WERI-Rb-1 (cell line): Measurements from ENCODE around the gene PSD.

Experiments used
- DNase-seq: peaks from one replicate; pipeline ENCODE4 v3.0.0-alpha.2; 2020
- H3K27ac ChIP-seq: fragments of 250-450 bp; sonication (Bioruptor Pico); 2 replicates; pipeline ENCODE4 v1.5.1; 2020; ENCODE audit warnings: mild to moderate bottlenecking, moderate library complexity
- H3K27me3 ChIP-seq: fragments of 250-450 bp; sonication (Bioruptor Pico); 2 replicates; pipeline ENCODE4 v1.5.1; 2021; ENCODE audit warnings: mild to moderate bottlenecking, low read depth, moderate library complexity; ENCODE audit not compliant: insufficient read depth, severe bottlenecking
- H3K36me3 ChIP-seq: fragments of 250-450 bp; sonication (Bioruptor Pico); 2 replicates; pipeline ENCODE4 v1.5.1; 2020; ENCODE audit warnings: mild to moderate bottlenecking, moderate library complexity
- H3K4me3 ChIP-seq: 2 replicates; pipeline ENCODE4 v1.5.1; 2011; ENCODE audit warnings: low read depth, mild to moderate bottlenecking, control low read depth, low read length
- H3K9me3 ChIP-seq: fragments of 250-450 bp; sonication (Bioruptor Pico); 2 replicates; pipeline ENCODE4 v1.5.1; 2021; ENCODE audit warnings: mild to moderate bottlenecking, moderate library complexity; ENCODE audit not compliant: severe bottlenecking
- TF ChIP-seq, protein P1 (sequence below): IDR thresholded peaks from 2 replicates; pipeline ENCODE4 v1.5.1; 2011; ENCODE audit warnings: low read depth, mild to moderate bottlenecking, control low read depth, inconsistent platforms, low read length

PSD gene

DNA sequence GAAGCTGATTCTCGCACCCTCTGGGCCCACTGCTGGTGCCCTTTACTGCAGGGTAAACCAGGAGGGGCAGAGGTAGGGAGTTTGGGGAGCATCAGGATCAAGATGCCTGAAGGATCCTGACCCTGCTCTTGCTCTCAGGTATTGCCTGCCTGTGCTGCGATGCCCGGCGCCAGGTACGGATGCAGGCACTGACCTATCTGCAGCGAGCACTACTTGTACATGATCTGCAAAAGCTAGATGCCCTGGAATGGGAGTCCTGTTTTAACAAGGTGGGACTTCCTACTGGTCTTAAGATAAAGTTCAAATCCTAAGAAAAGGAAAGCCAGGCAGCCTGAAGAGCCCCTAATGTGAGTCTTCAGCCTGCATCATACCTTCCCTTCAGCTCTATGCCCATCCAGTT is 39.2 kb downstream of the PSD start:
- TF ChIP-seq, protein P1, sequence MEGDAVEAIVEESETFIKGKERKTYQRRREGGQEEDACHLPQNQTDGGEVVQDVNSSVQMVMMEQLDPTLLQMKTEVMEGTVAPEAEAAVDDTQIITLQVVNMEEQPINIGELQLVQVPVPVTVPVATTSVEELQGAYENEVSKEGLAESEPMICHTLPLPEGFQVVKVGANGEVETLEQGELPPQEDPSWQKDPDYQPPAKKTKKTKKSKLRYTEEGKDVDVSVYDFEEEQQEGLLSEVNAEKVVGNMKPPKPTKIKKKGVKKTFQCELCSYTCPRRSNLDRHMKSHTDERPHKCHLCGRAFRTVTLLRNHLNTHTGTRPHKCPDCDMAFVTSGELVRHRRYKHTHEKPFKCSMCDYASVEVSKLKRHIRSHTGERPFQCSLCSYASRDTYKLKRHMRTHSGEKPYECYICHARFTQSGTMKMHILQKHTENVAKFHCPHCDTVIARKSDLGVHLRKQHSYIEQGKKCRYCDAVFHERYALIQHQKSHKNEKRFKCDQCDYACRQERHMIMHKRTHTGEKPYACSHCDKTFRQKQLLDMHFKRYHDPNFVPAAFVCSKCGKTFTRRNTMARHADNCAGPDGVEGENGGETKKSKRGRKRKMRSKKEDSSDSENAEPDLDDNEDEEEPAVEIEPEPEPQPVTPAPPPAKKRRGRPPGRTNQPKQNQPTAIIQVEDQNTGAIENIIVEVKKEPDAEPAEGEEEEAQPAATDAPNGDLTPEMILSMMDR, result no peak
- Histone ChIP-seq H3K36me3 (peaks cover 66% of the 10 kb centered on the region), H3K4me3 (no peak overlapping the region), H3K27ac (no peak overlapping the region), H3K9me3 (no peaks in the 10 kb centered on the region), H3K27me3 (no peaks in the 10 kb centered on the region)
- DNase-seq, result no peak

DNA sequence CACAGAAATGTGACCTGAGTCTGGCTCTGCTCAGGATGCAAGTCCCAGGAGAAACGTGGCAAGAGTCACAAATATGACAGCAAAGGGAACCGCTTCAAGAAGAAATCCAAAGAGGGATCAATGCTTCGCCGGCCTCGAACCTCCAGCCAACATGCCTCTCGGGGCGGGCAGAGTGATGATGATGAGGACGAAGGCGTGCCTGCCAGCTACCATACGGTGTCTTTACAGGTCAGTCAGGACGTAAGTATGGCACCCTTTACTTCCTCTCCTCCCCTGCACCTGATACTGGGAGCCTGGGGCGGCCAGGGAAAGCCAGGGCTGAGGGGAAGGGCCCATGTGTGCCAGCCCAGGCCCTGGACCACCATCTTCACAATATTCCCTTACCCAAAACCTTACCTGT is 41.7 kb downstream of the PSD start:
- H3K27me3 ChIP-seq, result no peaks in the 10 kb centered on the region
- no peak overlapping the region for H3K27ac ChIP-seq
- no peak for DNase-seq
- no peak overlapping the region for H3K4me3 ChIP-seq
- TF ChIP-seq, protein P1, result no peak
- H3K36me3 ChIP-seq, result peaks cover 74% of the 10 kb centered on the region
- no peaks in the 10 kb centered on the region for H3K9me3 ChIP-seq

DNA sequence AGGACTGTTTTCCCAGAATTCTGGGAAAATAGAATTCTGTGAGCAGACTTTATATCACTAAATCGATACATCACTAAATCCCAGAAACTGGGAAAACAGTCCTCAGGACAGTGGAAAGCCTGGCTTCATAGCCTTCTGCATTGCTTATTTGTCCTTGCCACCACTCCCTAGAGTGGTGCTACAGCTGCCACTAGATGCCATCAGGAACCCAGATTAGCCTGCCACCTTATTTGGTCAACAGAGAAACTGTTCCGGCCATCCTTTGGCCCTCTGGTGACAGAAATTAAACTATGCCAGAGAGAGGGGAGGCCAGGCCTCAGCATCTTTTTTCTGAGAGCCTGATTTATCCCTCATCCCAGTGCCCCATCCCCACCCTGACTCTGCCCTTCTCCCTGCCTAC is 42.7 kb downstream of the PSD start:
- Histone ChIP-seq H3K27me3 (no peaks in the 10 kb centered on the region), H3K27ac (no peak overlapping the region), H3K9me3 (peaks cover under 1% of the 10 kb centered on the region), H3K4me3 (no peak overlapping the region), H3K36me3 (peaks cover 77% of the 10 kb centered on the region)
- DNase-seq, result no peak
- TF ChIP-seq, protein P1, result no peak

DNA sequence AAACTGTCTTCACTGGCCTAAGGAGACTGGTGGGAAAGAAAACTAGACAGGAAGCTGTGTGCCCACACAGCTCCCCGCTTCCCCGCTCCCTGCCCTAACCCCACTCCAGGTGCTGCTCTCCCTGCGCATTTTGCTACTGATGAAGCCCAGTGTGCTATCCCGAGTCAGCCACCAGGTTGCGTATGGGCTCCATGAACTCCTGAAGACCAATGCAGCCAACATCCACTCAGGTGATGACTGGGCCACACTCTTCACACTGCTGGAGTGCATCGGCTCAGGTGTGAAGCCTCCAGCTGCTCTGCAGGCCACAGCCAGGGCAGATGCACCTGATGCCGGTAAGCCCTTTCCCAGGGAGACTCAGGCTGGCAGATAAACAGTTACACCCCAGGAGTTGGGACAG is 43.3 kb downstream of the PSD start:
- H3K36me3 ChIP-seq, result peaks cover 78% of the 10 kb centered on the region

DNA sequence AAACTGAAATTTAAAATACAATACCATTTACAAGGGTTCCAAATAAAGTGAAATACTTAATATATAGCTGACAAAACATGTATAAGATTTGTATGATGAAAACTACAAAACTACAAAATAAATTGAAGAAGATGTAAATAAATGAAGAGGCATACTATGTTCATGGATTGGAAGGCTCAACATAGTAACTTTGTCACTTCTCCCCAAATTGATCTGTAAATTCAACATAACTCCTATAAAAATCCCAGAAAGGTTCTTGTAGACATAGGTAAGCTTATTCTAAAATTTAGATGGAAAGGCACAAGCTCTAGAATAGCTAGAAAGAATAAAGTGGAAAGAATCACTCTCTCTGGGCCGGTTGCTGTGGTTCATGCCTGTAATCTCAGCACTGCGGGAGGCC is 47.3 kb downstream of the PSD start:
- H3K9me3 ChIP-seq, result peaks cover 7% of the 10 kb centered on the region
- H3K36me3 ChIP-seq, result peaks cover 88% of the 10 kb centered on the region
- TF ChIP-seq, protein P1, result no peak
- no peaks in the 10 kb centered on the region for H3K27me3 ChIP-seq
- H3K4me3 ChIP-seq, result no peak overlapping the region
- DNase-seq, result no peak
- no peak overlapping the region for H3K27ac ChIP-seq

More for the DNA sequence above, 43.3 kb downstream of the PSD start:
- TF ChIP-seq, protein P1, result peak; percentile 42; the same call in 1 of the 2 replicates
- Histone ChIP-seq H3K9me3 (peaks cover 7% of the 10 kb centered on the region), H3K4me3 (no peak overlapping the region), H3K27me3 (no peaks in the 10 kb centered on the region), H3K27ac (no peak overlapping the region)
- peak; percentile 42 for DNase-seq

DNA sequence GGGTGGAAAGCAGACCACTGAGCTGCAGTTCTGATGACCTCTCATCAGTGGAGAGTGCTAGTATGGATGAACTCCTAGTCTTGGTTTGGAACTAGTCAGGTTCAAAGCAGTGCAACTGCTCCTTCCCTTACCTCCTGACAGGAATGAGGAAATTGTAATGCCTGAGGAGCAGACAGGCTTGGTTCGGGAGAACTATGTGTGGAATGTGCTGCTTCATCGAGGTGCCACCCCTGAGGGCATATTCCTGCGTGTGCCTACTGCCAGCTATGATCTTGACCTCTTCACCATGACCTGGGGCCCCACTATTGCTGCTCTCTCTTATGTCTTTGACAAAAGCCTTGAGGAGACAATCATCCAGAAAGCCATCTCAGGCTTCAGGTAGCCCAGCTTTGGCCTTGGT is 50.5 kb downstream of the PSD start:
- TF ChIP-seq, protein P1, result no peak
- Histone ChIP-seq H3K36me3 (peaks cover 89% of the 10 kb centered on the region), H3K4me3 (no peak overlapping the region), H3K27ac (no peak overlapping the region), H3K27me3 (no peaks in the 10 kb centered on the region), H3K9me3 (peaks cover 7% of the 10 kb centered on the region)
- DNase-seq, result no peak
